ENCODE data around the gene ELMOD2. TPM values are rescaled to one million over a fixed set of nuclear protein-coding genes. Genes with fewer than 3 reads are reported as not detected.

ELMOD2 gene
- 8.3 to 13.1 TPM (median 10.4 TPM) in 5 replicates for total RNA-seq (2022; extraction: Qiagen RNA extraction)

GRCh38 chr4:140523857-140524742 lies at the start of gene ELMOD2:
TSS of gene ELMOD2 (plus strand) at chr4:140524168. CDS start at chr4:140525429, 1,261 bp downstream.

GRCh38 chr4:140497747-140498636 lies 26.0 kb upstream of the ELMOD2 start, which contains the start of gene MGAT4D:
TSS of gene MGAT4D (minus strand) at chr4:140498293. CDS start at chr4:140498222, 71 bp downstream.

GRCh38 chr4:140568507-140569306 lies 44.7 kb downstream of the ELMOD2 start, which contains the start of gene UCP1:
TSS of gene UCP1 (minus strand) at chr4:140568961. CDS start at chr4:140568729, 232 bp downstream.

Other genes starting within 250 kb of the ELMOD2 start
- 22.6 to 34.8 TPM (median 26.9 TPM) in 5 replicates for gene SCOC, start 150.5 kb upstream of the ELMOD2 start, total RNA-seq (2022; extraction: Qiagen RNA extraction)
- 4.6 to 6.6 TPM (median 5.2 TPM) in 5 replicates for gene CLGN, start 96.5 kb upstream of the ELMOD2 start, total RNA-seq (2022; extraction: Qiagen RNA extraction)
- gene MGAT4D, start 25.9 kb upstream of the ELMOD2 start, total RNA-seq (2022; extraction: Qiagen RNA extraction) = not detected in 5 replicates
- not detected in 5 replicates for gene UCP1, start 44.8 kb downstream of the ELMOD2 start, total RNA-seq (2022; extraction: Qiagen RNA extraction)
- 5.4 to 8.2 TPM (median 6.4 TPM) in 5 replicates for gene TBC1D9, start 232.2 kb downstream of the ELMOD2 start, total RNA-seq (2022; extraction: Qiagen RNA extraction)

All from A549 treated with Hydrocortisone at 1 μM for 4 hours (cell line).